Karpas-422 (cell line): ENCODE results near the gene HAP1. TPM values are rescaled to one million over a fixed set of nuclear protein-coding genes. Genes with fewer than 3 reads are reported as not detected.

Experiments used
- DNase-seq: peaks from one replicate; pipeline ENCODE4 v3.0.0-alpha.2; 2015
- H2AFZ ChIP-seq: fragments of 200-600 bp; sonication (generic); 2 replicates; pipeline ENCODE4 v1.6.1; 2014; ENCODE audit warnings: antibody characterized with exemption, low read length, mixed read lengths
- H3K27ac ChIP-seq: fragments of 200-600 bp; sonication (generic); 2 replicates; pipeline ENCODE4 v1.5.1; 2014; ENCODE audit warnings: mild to moderate bottlenecking, low read length, moderate library complexity
- H3K27me3 ChIP-seq: fragments of 200-600 bp; sonication (generic); 2 replicates; pipeline ENCODE4 v1.6.1; 2014; ENCODE audit warnings: low read length, mixed read lengths
- H3K36me3 ChIP-seq: fragments of 200-600 bp; sonication (generic); 2 replicates; pipeline ENCODE4 v1.6.1; 2014; ENCODE audit warnings: low read length, mixed read lengths; ENCODE audit not compliant: insufficient read depth
- H3K4me1 ChIP-seq: fragments of 200-600 bp; sonication (generic); 2 replicates; pipeline ENCODE4 v1.6.1; 2014; ENCODE audit warnings: mild to moderate bottlenecking, low read length, mixed read lengths
- H3K4me2 ChIP-seq: fragments of 200-600 bp; sonication (generic); 2 replicates; pipeline ENCODE4 v1.6.1; 2014; ENCODE audit warnings: low read length, low read depth, mild to moderate bottlenecking; ENCODE audit not compliant: poor library complexity, severe bottlenecking
- H3K4me3 ChIP-seq: fragments of 200-600 bp; sonication (generic); 2 replicates; pipeline ENCODE4 v1.5.1; 2014; ENCODE audit warnings: mild to moderate bottlenecking, antibody characterized with exemption, low read length, mixed read lengths
- H3K79me2 ChIP-seq: fragments of 200-600 bp; sonication (generic); 2 replicates; pipeline ENCODE4 v1.6.1; 2014; ENCODE audit warnings: mild to moderate bottlenecking, low read length, mixed read lengths
- H3K9ac ChIP-seq: fragments of 200-600 bp; sonication (generic); 2 replicates; pipeline ENCODE4 v1.6.0; 2014; ENCODE audit warnings: low read length
- H3K9me2 ChIP-seq: fragments of 200-600 bp; sonication (generic), shearing (Covaris generic); replicated peaks from 2 replicates; pipeline ENCODE4 v1.6.0; 2014; ENCODE audit warnings: mild to moderate bottlenecking, low read length, moderate library complexity; ENCODE audit not compliant: insufficient read depth
- H3K9me3 ChIP-seq: fragments of 300-700, 200-600 bp; sonication (generic); 2 replicates; pipeline ENCODE4 v1.6.1; 2014; ENCODE audit warnings: low read length, mixed read lengths
- H4K20me1 ChIP-seq: fragments of 200-600 bp; sonication (generic); 2 replicates; pipeline ENCODE4 v1.6.1; 2014; ENCODE audit warnings: mild to moderate bottlenecking, antibody characterized with exemption, low read length, low read depth; ENCODE audit not compliant: insufficient read depth
- total RNA-seq: library from RNA; depleted of rRNA; stranded (reverse); fragments of >200 nt; shearing (Covaris generic); gene quantifications from 2 replicates; pipeline ENCODE4 v1.2.3, GENCODE V29; 2014; ENCODE audit warnings: low replicate concordance

The HAP1 gene
- total RNA-seq, 1 experiment from 2014 or later, result 0.48 TPM

- Histone ChIP-seq H3K4me3 (no peak overlapping the region), H3K4me1 (peaks cover 2% of the 10 kb centered on the region; the same call in 1 of the 2 replicates), H4K20me1 (no peaks in the 10 kb centered on the region), H3K9me2 (no peaks in the 10 kb centered on the region), H2AFZ (no peak overlapping the region), H3K79me2 (no peaks in the 10 kb centered on the region), H3K9ac (no peak overlapping the region), H3K4me2 (no peak overlapping the region), H3K9me3 (no peaks in the 10 kb centered on the region), H3K36me3 (peaks cover 9% of the 10 kb centered on the region), H3K27ac (no peak overlapping the region), H3K27me3 (no peaks in the 10 kb centered on the region)
- no peak for DNase-seq
These were observed 24.2 kb upstream of the HAP1 start for GRCh38 chr17:41758601-41759000.

DNA sequence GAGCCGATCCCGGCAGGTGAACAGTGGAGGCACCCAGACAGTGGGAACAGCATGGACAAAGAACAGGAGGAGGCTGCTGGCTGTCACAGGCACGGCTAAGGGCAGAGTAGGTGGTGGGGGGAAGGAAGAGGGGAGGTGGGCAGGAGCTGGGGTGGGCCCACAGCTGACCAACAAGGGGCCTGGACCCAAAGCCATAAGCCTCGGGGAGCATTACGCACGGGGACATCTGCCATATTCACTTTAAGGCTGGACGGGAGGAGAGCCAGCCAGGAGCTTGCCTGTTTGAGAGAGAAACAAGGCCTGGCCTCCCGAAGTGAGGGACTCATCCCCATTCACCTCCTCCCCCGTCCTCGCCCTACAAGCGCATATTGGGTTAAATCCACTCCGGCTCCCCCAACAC is 19.6 kb upstream of the HAP1 start:
- Histone ChIP-seq H2AFZ (no peak overlapping the region), H3K27me3 (no peaks in the 10 kb centered on the region), H3K9ac (no peak overlapping the region), H3K9me2 (no peaks in the 10 kb centered on the region), H3K4me2 (no peak overlapping the region), H3K4me3 (no peak overlapping the region), H3K36me3 (no peaks in the 10 kb centered on the region; the same call in 1 of the 2 replicates), H3K27ac (no peak overlapping the region), H3K9me3 (no peaks in the 10 kb centered on the region), H4K20me1 (no peaks in the 10 kb centered on the region), H3K79me2 (no peaks in the 10 kb centered on the region), H3K4me1 (no peaks in the 10 kb centered on the region)
- no peak for DNase-seq

DNA sequence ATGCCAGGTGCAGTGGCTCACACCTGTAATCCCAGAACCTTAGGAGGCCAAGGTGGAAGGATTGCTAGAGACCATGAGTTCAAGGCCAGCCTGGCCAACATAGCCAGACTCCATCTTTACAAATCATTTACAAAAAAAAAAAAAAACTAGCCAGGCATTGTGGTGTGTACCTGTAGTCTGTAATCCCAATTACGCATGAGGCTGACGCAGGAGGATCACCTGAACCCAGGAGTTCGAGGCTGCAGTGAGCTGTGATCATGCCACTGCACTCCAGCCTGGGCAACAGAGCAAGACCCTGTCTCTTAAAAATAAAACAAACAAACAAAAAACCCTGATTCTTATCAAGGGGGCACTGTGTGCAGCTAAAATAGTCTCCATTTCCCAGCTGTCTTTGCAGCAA is 16.8 kb upstream of the HAP1 start:
- Histone ChIP-seq H3K27ac (no peak overlapping the region), H3K9me3 (no peaks in the 10 kb centered on the region)

DNA sequence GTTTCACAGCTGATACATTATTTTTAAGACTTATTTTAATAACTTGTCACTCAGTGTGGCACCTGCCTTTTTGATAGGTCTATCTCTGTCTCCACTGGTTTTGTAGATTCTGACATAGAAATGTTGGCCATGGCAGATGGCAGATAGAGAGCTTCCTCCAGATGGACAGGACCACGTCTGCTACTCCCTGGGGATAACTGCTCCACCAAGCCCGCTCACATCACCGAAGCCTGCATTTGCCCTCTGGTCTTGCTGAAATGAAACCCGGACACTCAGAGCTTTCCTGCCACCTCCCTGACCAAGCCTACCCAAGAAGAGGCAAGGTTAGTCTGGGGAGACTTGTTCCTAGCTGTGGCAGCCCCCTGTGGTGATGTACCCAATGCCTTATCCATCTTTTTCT is 16.4 kb upstream of the HAP1 start:
- no peaks in the 10 kb centered on the region for H3K9me3 ChIP-seq
- no peaks in the 10 kb centered on the region for H4K20me1 ChIP-seq
- no peaks in the 10 kb centered on the region for H3K27me3 ChIP-seq
- no peak overlapping the region for H3K4me3 ChIP-seq
- no peak overlapping the region for H2AFZ ChIP-seq
- H3K9ac ChIP-seq, result no peak overlapping the region
- H3K4me1 ChIP-seq, result no peaks in the 10 kb centered on the region
- H3K79me2 ChIP-seq, result no peaks in the 10 kb centered on the region
- no peak overlapping the region for H3K4me2 ChIP-seq
- DNase-seq, result no peak
- no peaks in the 10 kb centered on the region for H3K36me3 ChIP-seq
- H3K9me2 ChIP-seq, result no peaks in the 10 kb centered on the region
- H3K27ac ChIP-seq, result no peak overlapping the region

More for the DNA sequence above, 16.8 kb upstream of the HAP1 start:
- Histone ChIP-seq H3K4me1 (no peaks in the 10 kb centered on the region), H3K4me2 (no peak overlapping the region), H3K9me2 (no peaks in the 10 kb centered on the region), H2AFZ (no peak overlapping the region), H3K79me2 (no peaks in the 10 kb centered on the region), H4K20me1 (no peaks in the 10 kb centered on the region), H3K27me3 (no peaks in the 10 kb centered on the region), H3K36me3 (no peaks in the 10 kb centered on the region), H3K4me3 (no peak overlapping the region), H3K9ac (no peak overlapping the region)
- no peak for DNase-seq

DNA sequence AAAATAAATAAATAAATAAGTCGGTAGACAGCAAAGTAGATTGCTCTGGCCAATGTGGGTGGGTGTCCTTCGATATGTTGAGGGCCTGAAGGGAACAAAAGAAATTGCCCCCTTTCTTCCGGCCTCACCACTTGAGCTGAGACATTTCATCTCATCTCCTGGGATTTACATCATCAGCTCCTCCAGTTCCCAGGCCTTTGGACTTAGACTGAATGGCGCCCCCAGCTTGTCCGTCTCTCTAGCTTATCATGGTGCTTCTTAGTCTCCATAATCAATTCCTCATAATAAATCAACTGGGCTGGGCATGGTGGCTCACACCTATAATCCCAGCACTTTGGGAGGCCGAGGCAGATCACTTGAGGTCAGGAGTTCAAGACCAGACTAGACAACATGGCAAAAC is 13.8 kb upstream of the HAP1 start:
- no peak overlapping the region for H3K27ac ChIP-seq
- no peaks in the 10 kb centered on the region for H3K27me3 ChIP-seq
- H3K4me1 ChIP-seq, result no peaks in the 10 kb centered on the region
- no peaks in the 10 kb centered on the region for H3K9me3 ChIP-seq
- no peaks in the 10 kb centered on the region for H3K36me3 ChIP-seq
- no peak overlapping the region for H3K9ac ChIP-seq
- H4K20me1 ChIP-seq, result no peaks in the 10 kb centered on the region
- no peaks in the 10 kb centered on the region for H3K9me2 ChIP-seq
- H3K4me3 ChIP-seq, result no peak overlapping the region
- H2AFZ ChIP-seq, result no peak overlapping the region
- no peak overlapping the region for H3K4me2 ChIP-seq
- DNase-seq, result no peak
- no peaks in the 10 kb centered on the region for H3K79me2 ChIP-seq

DNA sequence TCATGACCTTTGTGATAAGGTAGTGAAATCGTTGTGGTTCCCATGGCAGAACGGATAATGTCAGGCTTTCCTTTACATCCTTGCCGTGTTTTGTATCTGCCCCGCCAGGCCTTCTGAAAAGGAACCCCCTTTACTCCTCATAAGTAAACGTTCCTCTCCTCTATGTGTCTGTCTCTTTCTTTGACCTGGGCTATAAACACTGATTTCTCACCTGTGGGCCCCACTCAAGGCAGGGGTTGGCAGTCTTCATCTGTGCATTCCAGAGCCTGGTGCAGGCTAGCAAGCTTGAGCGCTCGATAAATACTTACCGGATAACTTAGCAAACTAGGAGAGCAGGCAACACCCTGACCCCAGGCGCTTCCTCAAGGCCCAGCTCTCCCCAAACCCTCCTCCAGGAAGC is 7.3 kb upstream of the HAP1 start:
- Histone ChIP-seq H3K9ac (no peak overlapping the region), H4K20me1 (no peaks in the 10 kb centered on the region), H3K9me2 (no peaks in the 10 kb centered on the region), H3K4me3 (no peak overlapping the region), H3K9me3 (no peaks in the 10 kb centered on the region), H3K27me3 (no peaks in the 10 kb centered on the region), H3K36me3 (no peaks in the 10 kb centered on the region), H3K4me1 (peaks cover 4% of the 10 kb centered on the region; the same call in 1 of the 2 replicates), H3K79me2 (no peaks in the 10 kb centered on the region), H2AFZ (no peak overlapping the region), H3K27ac (no peak overlapping the region), H3K4me2 (no peak overlapping the region)
- DNase-seq, result no peak

DNA sequence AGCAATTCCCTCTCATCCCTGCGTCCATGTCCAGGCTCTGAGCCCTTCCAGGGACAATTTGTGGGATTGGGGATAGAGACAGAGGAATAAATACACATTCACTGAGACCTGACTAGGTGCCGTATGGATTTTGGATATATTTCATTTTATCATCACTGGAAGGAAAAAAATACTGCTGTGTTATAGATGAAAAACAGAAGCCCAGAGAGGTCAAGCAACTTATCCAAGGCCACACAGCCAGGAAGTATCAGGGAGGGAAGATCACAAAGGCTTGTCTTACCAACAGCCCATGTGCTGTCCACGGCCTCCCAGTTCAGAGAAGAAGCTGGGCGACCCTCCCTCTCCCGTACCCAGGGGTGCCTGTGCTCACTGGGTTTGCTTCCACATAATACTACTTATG is 6.1 kb upstream of the HAP1 start:
- H3K9ac ChIP-seq, result no peak overlapping the region
- H3K27me3 ChIP-seq, result no peaks in the 10 kb centered on the region
- no peak overlapping the region for H3K4me3 ChIP-seq
- H3K4me1 ChIP-seq, result peaks cover 4% of the 10 kb centered on the region; the same call in 1 of the 2 replicates
- no peak overlapping the region for H3K27ac ChIP-seq
- H3K9me2 ChIP-seq, result no peaks in the 10 kb centered on the region
- DNase-seq, result no peak
- no peak overlapping the region for H2AFZ ChIP-seq
- H4K20me1 ChIP-seq, result no peaks in the 10 kb centered on the region
- H3K4me2 ChIP-seq, result no peak overlapping the region
- no peaks in the 10 kb centered on the region for H3K36me3 ChIP-seq
- no peaks in the 10 kb centered on the region for H3K79me2 ChIP-seq
- H3K9me3 ChIP-seq, result no peaks in the 10 kb centered on the region

DNA sequence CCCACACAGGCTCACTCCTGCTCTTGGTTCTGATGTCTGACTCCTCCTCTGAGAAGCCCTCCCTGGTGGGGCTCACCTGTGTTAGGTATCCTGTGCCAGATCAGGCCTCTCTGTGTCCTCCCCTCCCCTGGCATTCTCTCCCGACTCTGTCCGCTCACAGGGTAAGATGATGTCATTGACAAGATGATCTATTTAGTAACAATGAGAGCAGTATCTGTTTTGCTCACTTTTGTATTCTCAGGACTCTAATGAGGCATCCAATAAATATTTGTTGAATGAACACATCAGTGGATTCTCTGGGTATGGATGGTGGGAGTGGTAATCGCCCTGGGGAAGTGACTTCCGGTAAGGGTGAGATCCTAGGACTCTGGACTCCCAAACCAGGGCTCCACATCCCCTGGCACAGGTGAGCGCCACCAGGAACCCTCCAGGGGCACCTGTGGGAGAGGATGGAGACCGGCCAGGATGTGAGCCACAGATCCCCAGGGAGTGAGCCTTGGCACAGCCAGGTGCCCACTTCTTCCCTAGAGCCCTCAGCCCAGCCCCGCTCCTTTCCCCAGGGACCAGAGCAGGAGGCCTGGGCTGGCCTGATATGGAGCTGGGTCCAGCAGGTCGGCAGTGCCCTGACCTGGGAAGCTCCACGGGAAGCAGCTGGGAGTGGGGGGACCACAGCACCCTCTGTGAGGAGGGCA is 5.4 kb upstream of the HAP1 start:
- Histone ChIP-seq H3K4me1 (peaks cover 4% of the 10 kb centered on the region; the same call in 1 of the 2 replicates), H3K4me3 (no peak overlapping the region), H2AFZ (no peak overlapping the region), H3K9me2 (no peaks in the 10 kb centered on the region), H3K79me2 (no peaks in the 10 kb centered on the region), H3K27me3 (no peaks in the 10 kb centered on the region), H3K27ac (no peak overlapping the region), H3K36me3 (no peaks in the 10 kb centered on the region), H4K20me1 (no peaks in the 10 kb centered on the region), H3K4me2 (no peak overlapping the region), H3K9ac (no peak overlapping the region), H3K9me3 (no peaks in the 10 kb centered on the region)
- no peak for DNase-seq
